ENCODE results near the gene RTTN. TPM values are rescaled to one million over a fixed set of nuclear protein-coding genes. Genes with fewer than 3 reads are reported as not detected.
"Not testable (repeated sequence)": the region's sequence is repeated elsewhere in the genome, so short reads cannot be mapped to it uniquely, and the experiment has no call there.

Gene RTTN
- total RNA-seq, 1 donor from 2014 or later, result 8.8 TPM

DNA sequence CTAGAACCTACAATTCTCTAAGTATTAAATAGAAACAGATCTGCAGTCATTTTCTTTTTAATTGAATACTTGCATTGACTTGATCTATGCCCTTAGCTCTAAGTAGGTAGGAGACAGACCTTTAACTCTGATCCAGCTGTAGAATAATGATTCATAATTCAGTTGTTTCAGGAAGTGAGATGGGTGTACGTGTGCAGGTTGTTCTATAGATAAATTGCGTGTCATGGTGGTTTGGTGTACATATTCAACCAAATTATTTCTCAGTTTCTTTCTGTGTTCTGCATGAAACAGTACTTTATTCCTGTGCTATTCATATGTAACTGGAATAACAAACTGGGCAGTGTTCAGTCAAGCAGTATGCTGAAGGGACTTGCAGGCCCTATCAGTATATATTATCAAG lies 223.5 kb downstream of the RTTN start:
- H3K36me3 Mint-ChIP-seq (ENCODE audit: unreplicated experiment), result peaks cover 13% of the 10 kb centered on the region
- no peak for DNase-seq (ENCODE audit: extremely low spot score, unreplicated experiment)
- H3K4me1 Mint-ChIP-seq (ENCODE audit: unreplicated experiment), result peaks cover 4% of the 10 kb centered on the region
- peaks cover 7% of the 10 kb centered on the region for H3K9me3 Mint-ChIP-seq (ENCODE audit: unreplicated experiment)
- H3K27ac Mint-ChIP-seq (ENCODE audit: unreplicated experiment), result no peak overlapping the region
- no peak overlapping the region for H3K4me3 Mint-ChIP-seq (ENCODE audit: unreplicated experiment)
- TF ChIP-seq, protein P1, sequence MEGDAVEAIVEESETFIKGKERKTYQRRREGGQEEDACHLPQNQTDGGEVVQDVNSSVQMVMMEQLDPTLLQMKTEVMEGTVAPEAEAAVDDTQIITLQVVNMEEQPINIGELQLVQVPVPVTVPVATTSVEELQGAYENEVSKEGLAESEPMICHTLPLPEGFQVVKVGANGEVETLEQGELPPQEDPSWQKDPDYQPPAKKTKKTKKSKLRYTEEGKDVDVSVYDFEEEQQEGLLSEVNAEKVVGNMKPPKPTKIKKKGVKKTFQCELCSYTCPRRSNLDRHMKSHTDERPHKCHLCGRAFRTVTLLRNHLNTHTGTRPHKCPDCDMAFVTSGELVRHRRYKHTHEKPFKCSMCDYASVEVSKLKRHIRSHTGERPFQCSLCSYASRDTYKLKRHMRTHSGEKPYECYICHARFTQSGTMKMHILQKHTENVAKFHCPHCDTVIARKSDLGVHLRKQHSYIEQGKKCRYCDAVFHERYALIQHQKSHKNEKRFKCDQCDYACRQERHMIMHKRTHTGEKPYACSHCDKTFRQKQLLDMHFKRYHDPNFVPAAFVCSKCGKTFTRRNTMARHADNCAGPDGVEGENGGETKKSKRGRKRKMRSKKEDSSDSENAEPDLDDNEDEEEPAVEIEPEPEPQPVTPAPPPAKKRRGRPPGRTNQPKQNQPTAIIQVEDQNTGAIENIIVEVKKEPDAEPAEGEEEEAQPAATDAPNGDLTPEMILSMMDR (IDR thresholded peaks at IDR 0.05), result no peak
- H3K27me3 Mint-ChIP-seq (ENCODE audit: unreplicated experiment), result no peaks in the 10 kb centered on the region

DNA sequence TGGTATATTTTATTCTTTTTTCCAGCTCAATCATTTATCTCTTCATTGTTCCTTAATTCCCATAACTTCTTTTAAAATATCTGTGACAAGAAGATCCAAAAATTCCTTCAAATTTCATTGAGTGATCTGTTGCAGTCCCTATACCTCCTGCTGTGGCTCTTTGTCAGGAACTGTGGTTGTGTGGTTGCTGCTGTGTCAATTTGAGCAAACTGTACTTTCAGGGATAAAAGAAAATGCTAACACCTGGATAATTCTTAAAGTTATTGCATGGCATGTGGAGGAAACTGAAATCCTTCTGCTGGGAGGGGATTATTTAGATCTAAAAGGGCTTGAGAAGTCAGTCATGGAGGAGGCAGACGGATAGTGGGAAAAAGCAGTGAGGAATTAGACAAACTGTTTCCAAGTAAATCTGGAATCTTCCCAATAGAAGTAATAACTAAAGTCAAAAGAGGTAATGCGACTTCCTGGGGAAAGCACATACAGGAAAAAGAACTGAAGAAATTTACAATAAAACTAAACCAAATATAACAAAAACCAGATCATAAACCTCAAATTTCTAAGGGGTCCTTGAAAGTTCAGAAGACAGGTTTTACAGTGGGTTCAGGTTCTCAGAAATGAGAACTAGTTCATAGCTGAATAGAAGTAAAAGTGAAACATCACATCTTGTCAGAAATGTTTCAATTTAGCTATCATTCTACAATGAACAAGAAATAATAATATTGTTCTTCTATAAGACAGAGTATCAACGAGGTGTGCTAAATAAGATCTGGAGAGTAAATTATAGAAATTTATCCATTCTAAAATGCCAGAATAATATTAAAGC lies 224.3 kb downstream of the RTTN start:
- Mint-ChIP-seq H3K27ac (ENCODE audit: unreplicated experiment) (no peak overlapping the region), H3K27me3 (ENCODE audit: unreplicated experiment) (no peaks in the 10 kb centered on the region), H3K4me1 (ENCODE audit: unreplicated experiment) (peaks cover 4% of the 10 kb centered on the region), H3K4me3 (ENCODE audit: unreplicated experiment) (no peak overlapping the region), H3K9me3 (ENCODE audit: unreplicated experiment) (peaks cover 10% of the 10 kb centered on the region), H3K36me3 (ENCODE audit: unreplicated experiment) (peaks cover 13% of the 10 kb centered on the region)
- TF ChIP-seq, protein P1 (IDR thresholded peaks at IDR 0.05), result no peak
- DNase-seq (ENCODE audit: extremely low spot score, unreplicated experiment), result no peak

DNA sequence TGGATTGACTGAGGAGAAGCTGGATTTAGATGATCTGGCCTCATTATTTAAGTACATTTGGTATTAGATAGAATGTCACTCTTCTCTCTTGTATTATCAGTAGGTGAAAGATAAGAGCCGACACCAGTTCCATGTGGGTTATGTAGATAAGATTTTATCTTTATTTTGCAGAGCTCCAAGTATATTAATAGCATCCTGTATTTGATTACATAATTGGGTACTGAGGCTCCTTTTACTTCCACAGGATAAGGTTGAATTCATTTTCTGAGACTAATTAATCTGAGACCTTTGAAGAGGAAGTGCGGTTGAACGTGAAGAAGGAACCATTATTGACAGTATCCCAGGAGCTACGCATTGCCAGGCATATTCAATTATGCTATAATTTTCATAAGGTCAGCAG lies 225.0 kb downstream of the RTTN start:
- Mint-ChIP-seq H3K36me3 (ENCODE audit: unreplicated experiment) (peaks cover 10% of the 10 kb centered on the region), H3K4me1 (ENCODE audit: unreplicated experiment) (peaks cover 4% of the 10 kb centered on the region), H3K4me3 (ENCODE audit: unreplicated experiment) (no peak overlapping the region), H3K27me3 (ENCODE audit: unreplicated experiment) (no peaks in the 10 kb centered on the region), H3K9me3 (ENCODE audit: unreplicated experiment) (peaks cover 14% of the 10 kb centered on the region), H3K27ac (ENCODE audit: unreplicated experiment) (no peak overlapping the region)
- TF ChIP-seq, protein P1 (IDR thresholded peaks at IDR 0.05), result no peak
- DNase-seq (ENCODE audit: extremely low spot score, unreplicated experiment), result no peak

DNA sequence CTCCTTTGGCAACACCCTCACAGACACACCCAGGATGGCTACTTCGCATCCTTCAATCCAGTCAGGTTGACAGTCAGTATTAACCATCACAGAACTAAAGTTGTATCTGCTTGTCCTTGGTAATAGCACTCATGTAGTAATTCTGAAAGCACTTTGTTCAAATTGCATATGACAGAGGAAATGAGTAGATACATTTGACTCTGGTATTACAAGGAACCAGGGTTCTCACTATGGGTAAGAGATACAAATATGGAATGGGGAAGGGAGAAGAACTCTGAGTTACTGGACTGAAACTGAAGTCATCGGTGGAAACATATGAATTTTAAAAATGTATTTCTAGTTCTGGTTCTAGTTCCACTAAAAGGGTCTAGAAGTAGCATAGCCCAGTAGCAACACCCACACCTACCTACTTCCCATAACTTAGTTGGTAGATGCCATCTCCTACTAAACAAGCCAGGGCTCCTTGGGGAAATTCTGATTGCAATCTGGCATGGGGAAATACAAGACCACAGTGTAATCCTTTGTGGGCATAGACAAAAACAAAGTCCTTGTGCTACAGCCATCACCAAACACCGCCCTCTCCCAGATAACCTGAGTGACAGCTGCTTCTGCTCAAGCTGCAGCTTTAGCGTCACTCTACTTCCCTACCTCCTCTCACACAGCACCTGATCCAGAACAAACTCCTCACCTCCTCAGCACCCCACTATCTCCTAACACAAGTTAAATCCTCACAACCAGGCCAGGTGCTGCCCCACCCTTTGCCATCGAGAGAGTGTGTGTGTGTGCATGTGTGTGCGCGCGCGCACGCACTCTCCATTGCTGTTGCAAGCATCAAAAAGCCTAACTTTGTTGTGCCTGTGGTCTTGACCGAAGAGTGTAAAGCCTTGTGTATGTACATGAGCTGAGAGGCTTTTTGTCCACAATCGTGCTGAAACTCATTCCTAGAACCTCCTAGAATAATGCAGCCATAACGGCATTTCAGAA lies 226.5 kb downstream of the RTTN start:
- peaks cover 21% of the 10 kb centered on the region for H3K9me3 Mint-ChIP-seq (ENCODE audit: unreplicated experiment)
- peaks cover 4% of the 10 kb centered on the region for H3K4me1 Mint-ChIP-seq (ENCODE audit: unreplicated experiment)
- peaks cover 10% of the 10 kb centered on the region for H3K36me3 Mint-ChIP-seq (ENCODE audit: unreplicated experiment)
- no peak overlapping the region for H3K4me3 Mint-ChIP-seq (ENCODE audit: unreplicated experiment)
- H3K27me3 Mint-ChIP-seq (ENCODE audit: unreplicated experiment), result no peaks in the 10 kb centered on the region
- no peak overlapping the region for H3K27ac Mint-ChIP-seq (ENCODE audit: unreplicated experiment)
- no peak for DNase-seq (ENCODE audit: extremely low spot score, unreplicated experiment)
- TF ChIP-seq, protein P1 (IDR thresholded peaks at IDR 0.05), result no peak

DNA sequence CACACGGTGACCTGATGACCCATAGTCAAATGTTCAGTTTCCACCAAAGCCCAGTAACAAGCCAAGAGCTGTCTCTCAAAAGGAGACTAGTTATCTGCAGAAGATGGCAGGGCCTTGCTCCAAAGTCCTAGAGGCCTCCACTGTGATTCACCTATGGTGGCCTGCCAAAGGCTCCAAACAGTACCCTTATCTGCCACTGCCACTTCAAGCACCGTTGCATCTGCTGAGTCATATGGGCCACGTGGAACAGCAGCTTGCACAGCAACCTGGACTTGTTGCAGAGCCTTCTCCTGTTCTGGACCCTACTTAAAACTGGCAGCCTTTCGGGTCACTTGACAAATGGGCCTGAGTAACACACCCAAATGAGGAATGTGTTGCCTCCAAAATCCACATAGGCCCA lies 230.2 kb downstream of the RTTN start:
- peaks cover 12% of the 10 kb centered on the region for H3K36me3 Mint-ChIP-seq (ENCODE audit: unreplicated experiment)
- not testable (repeated sequence) for H3K27ac Mint-ChIP-seq (ENCODE audit: unreplicated experiment); H3K4me1 Mint-ChIP-seq (ENCODE audit: unreplicated experiment); H3K4me3 Mint-ChIP-seq (ENCODE audit: unreplicated experiment); H3K27me3 Mint-ChIP-seq (ENCODE audit: unreplicated experiment); DNase-seq (ENCODE audit: extremely low spot score, unreplicated experiment)
- H3K9me3 Mint-ChIP-seq (ENCODE audit: unreplicated experiment), result peaks cover 32% of the 10 kb centered on the region
